H1 (cell line): ENCODE measurements around the gene SBF2. TPM values are rescaled to one million over a fixed set of nuclear protein-coding genes. Genes with fewer than 3 reads are reported as not detected.

Experiments
- CTCF ChIA-PET: fragments of 300-600 bp; sonication (Branson Sonifier 250); formaldehyde crosslinking; loops from one replicate; lab custom pipeline; 2021; ENCODE audit not compliant: partially characterized antibody; lab: Charles Lee
- POLR2A ChIA-PET: fragments of 300-600 bp; sonication (Branson Sonifier 250); formaldehyde crosslinking; loops from one replicate; lab custom pipeline; 2021; ENCODE audit warnings: inconsistent platforms; ENCODE audit not compliant: partially characterized antibody; lab: Charles Lee
- DNase-seq, 2 experiments: peaks; one replicate each; pipeline versions ENCODE4 v3.0.0 to v3.0.0-alpha.2; 2010 to 2022; ENCODE audit warnings: low spot score in 2 of 2, low read depth in 1 of 2, mixed read lengths in 1 of 2
- FAIRE-seq: peaks from 2 replicates; lab custom pipeline; 2011; peaks lifted over from hg19 to GRCh38; lab: Jason Lieb, UNC
- H2AFZ ChIP-seq: 2 replicates; pipeline ENCODE4 v1.8.1; 2012; ENCODE audit warnings: low read length, inconsistent platforms
- H2AK5ac ChIP-seq: 2 replicates; pipeline ENCODE4 v1.6.1; 2013; ENCODE audit warnings: low read depth, low read length
- H2BK120ac ChIP-seq: replicated peaks from 2 replicates; pipeline ENCODE3; 2013; ENCODE audit warnings: low read depth, low read length, inconsistent platforms
- H2BK12ac ChIP-seq: 2 replicates; pipeline ENCODE4 v1.6.1; 2013; ENCODE audit warnings: low read depth, low read length
- H2BK15ac ChIP-seq: 2 replicates; pipeline ENCODE4 v1.6.1; 2013; ENCODE audit warnings: low read length
- H2BK20ac ChIP-seq: 2 replicates; pipeline ENCODE4 v1.6.1; 2013; ENCODE audit warnings: low read length
- H2BK5ac ChIP-seq: 2 replicates; pipeline ENCODE4 v1.6.1; 2013; ENCODE audit warnings: low read depth, low read length
- H3K14ac ChIP-seq: 2 replicates; pipeline ENCODE4 v1.6.1; 2013; ENCODE audit warnings: inconsistent platforms; ENCODE audit not compliant: insufficient read length
- H3K18ac ChIP-seq: 2 replicates; pipeline ENCODE4 v1.6.1; 2013; ENCODE audit warnings: low read length; ENCODE audit errors: extremely low read depth
- H3K23ac ChIP-seq: 2 replicates; pipeline ENCODE4 v1.6.1; 2013; ENCODE audit warnings: inconsistent platforms; ENCODE audit not compliant: insufficient read length
- H3K23me2 ChIP-seq: 2 replicates; pipeline ENCODE4 v1.6.1; 2013; ENCODE audit warnings: low read depth, low read length
- H3K27ac ChIP-seq: 2 replicates; pipeline ENCODE4 v1.6.1; 2011; ENCODE audit warnings: low read depth, low read length, inconsistent platforms
- H3K27me3 ChIP-seq, 4 experiments: replicated peaks in 1 of 4; 1 replicate in 1 of 4; 2 replicates in 3 of 4; pipeline versions ENCODE4 v1.6.1 to v1.8.1; 2011 to 2013; ENCODE audit warnings: low read length in 3 of 4, mild to moderate bottlenecking in 3 of 4, inconsistent platforms in 2 of 4, mixed read lengths in 2 of 4, moderate library complexity in 1 of 4; ENCODE audit not compliant: control insufficient read depth in 3 of 4, insufficient read depth in 3 of 4; ENCODE audit errors: extremely low read depth in 1 of 4
- H3K36me3 ChIP-seq, 4 experiments: 2 replicates each; pipeline versions ENCODE4 v1.6.1 to v1.8.1; 2011 to 2013; ENCODE audit warnings: mild to moderate bottlenecking in 4 of 4, low read length in 3 of 4, moderate library complexity in 2 of 4, control low read depth in 1 of 4, inconsistent platforms in 1 of 4; ENCODE audit not compliant: insufficient read depth in 4 of 4, control insufficient read depth in 2 of 4
- H3K4ac ChIP-seq: replicated peaks from 2 replicates; pipeline ENCODE3; 2013; ENCODE audit warnings: low read length, low read depth, mixed read lengths, inconsistent platforms; ENCODE audit not compliant: insufficient read length
- H3K4me1 ChIP-seq, 4 experiments: replicated peaks in 1 of 4; 1 replicate in 1 of 4; 2 replicates in 3 of 4; pipeline versions ENCODE4 v1.6.1 to v1.8.1; 2011 to 2013; ENCODE audit warnings: low read length in 3 of 4, inconsistent platforms in 2 of 4, mixed read lengths in 1 of 4; ENCODE audit not compliant: insufficient read depth in 4 of 4, control insufficient read depth in 3 of 4
- H3K4me2 ChIP-seq, 2 experiments: 2 replicates each; pipeline versions ENCODE4 v1.6.1 to v1.8.1; 2011 to 2013; ENCODE audit warnings: low read depth in 2 of 2, low read length in 2 of 2, control low read depth in 1 of 2, inconsistent platforms in 1 of 2, mild to moderate bottlenecking in 1 of 2; ENCODE audit not compliant: insufficient read depth in 1 of 2
- H3K4me3 ChIP-seq, 4 experiments: fragments of 200-600, 300-600 bp in 1 of 4; sonication (generic), shearing (Covaris generic), sonication (Bioruptor Twin) in 1 of 4; 2 replicates each; pipeline versions ENCODE4 v1.5.1 to v1.8.1; 2011 to 2016; ENCODE audit warnings: low read length in 4 of 4, low read depth in 3 of 4, control low read depth in 2 of 4, inconsistent platforms in 2 of 4, mild to moderate bottlenecking in 2 of 4, mixed read lengths in 1 of 4, moderate library complexity in 1 of 4; ENCODE audit not compliant: insufficient read depth in 2 of 4; ENCODE audit errors: extremely low read depth in 1 of 4
- H3K56ac ChIP-seq: replicated peaks from 2 replicates; pipeline ENCODE3; 2013; ENCODE audit warnings: low read depth, mild to moderate bottlenecking, mixed read lengths, low read length, inconsistent platforms; ENCODE audit not compliant: insufficient read length
- H3K79me1 ChIP-seq: 2 replicates; pipeline ENCODE4 v1.6.1; 2013; ENCODE audit warnings: low read depth, low read length, control low read depth
- H3K79me2 ChIP-seq, 2 experiments: 2 replicates each; pipeline versions ENCODE4 v1.6.1 to v1.8.1; 2012 to 2013; ENCODE audit warnings: low read length in 2 of 2, mild to moderate bottlenecking in 2 of 2, inconsistent platforms in 1 of 2; ENCODE audit not compliant: insufficient read depth in 2 of 2, control insufficient read depth in 1 of 2
- H3K9ac ChIP-seq, 4 experiments: replicated peaks in 1 of 4; 1 replicate in 1 of 4; 2 replicates in 3 of 4; pipeline versions ENCODE4 v1.6.1 to v1.8.1; 2011 to 2013; ENCODE audit warnings: low read depth in 3 of 4, low read length in 3 of 4, control low read depth in 2 of 4, mild to moderate bottlenecking in 2 of 4, moderate library complexity in 2 of 4, inconsistent platforms in 1 of 4; ENCODE audit errors: extremely low read depth in 1 of 4
- H3K9me3 ChIP-seq, 2 experiments: 2 replicates each; pipeline versions ENCODE4 v1.6.1 to v1.8.1; 2012 to 2013; ENCODE audit warnings: mild to moderate bottlenecking in 2 of 2, moderate library complexity in 2 of 2, control low read depth in 1 of 2, inconsistent platforms in 1 of 2, low read depth in 1 of 2, low read length in 1 of 2, mixed read lengths in 1 of 2; ENCODE audit not compliant: insufficient read depth in 2 of 2
- H4K20me1 ChIP-seq, 2 experiments: replicated peaks in 1 of 2; 2 replicates each; pipeline versions ENCODE3 to v1.8.1; 2011 to 2013; ENCODE audit warnings: inconsistent platforms in 2 of 2, low read length in 2 of 2, mild to moderate bottlenecking in 1 of 2; ENCODE audit not compliant: insufficient read depth in 2 of 2, control insufficient read depth in 1 of 2
- H4K5ac ChIP-seq: 2 replicates; pipeline ENCODE4 v1.6.1; 2013; ENCODE audit warnings: low read length, low read depth, mixed read lengths, inconsistent platforms; ENCODE audit not compliant: insufficient read length
- H4K8ac ChIP-seq: 2 replicates; pipeline ENCODE4 v1.8.0; 2013; ENCODE audit warnings: mild to moderate bottlenecking, moderate library complexity, low read length, inconsistent platforms; ENCODE audit not compliant: insufficient read depth; ENCODE audit errors: extremely low read depth
- H4K91ac ChIP-seq: replicated peaks from 2 replicates; pipeline ENCODE3; 2013; ENCODE audit warnings: low read length, mixed read lengths, inconsistent platforms; ENCODE audit not compliant: insufficient read length
- CBX8 ChIP-seq: fragments of 300-800, 300-1000 bp; sonication (generic); IDR thresholded peaks from 2 replicates; pipeline ENCODE4 v1.7.1; 2016; ENCODE audit warnings: low read depth, low read length, borderline replicate concordance
- CREB1 ChIP-seq: IDR thresholded peaks from 2 replicates; pipeline ENCODE4 v1.6.1; 2012; ENCODE audit warnings: inconsistent platforms
- CTCF ChIP-seq, 3 experiments: IDR thresholded peaks; 1 replicate in 2 of 3; 2 replicates in 1 of 3; pipeline versions ENCODE4 v1.5.1 to v1.6.1; 2011; ENCODE audit warnings: low read length in 3 of 3, mild to moderate bottlenecking in 3 of 3, inconsistent platforms in 2 of 3, low read depth in 1 of 3, moderate library complexity in 1 of 3; ENCODE audit not compliant: insufficient read depth in 1 of 3; ENCODE audit errors: control extremely low read depth in 1 of 3
- EGR1 ChIP-seq: IDR thresholded peaks from 2 replicates; pipeline ENCODE4 v1.6.1; 2011; ENCODE audit warnings: low read depth, low read length, borderline replicate concordance
- EP300 ChIP-seq, 2 experiments: IDR thresholded peaks; 1 replicate in 1 of 2; 2 replicates in 1 of 2; pipeline ENCODE4 v1.6.1; 2011 to 2012; ENCODE audit warnings: low read depth in 2 of 2, low read length in 2 of 2, mild to moderate bottlenecking in 2 of 2, borderline replicate concordance in 1 of 2, inconsistent platforms in 1 of 2, moderate library complexity in 1 of 2
- HDAC6 ChIP-seq: IDR thresholded peaks from one replicate; pipeline ENCODE4 v1.7.1; 2012; ENCODE audit warnings: low read depth, mild to moderate bottlenecking, inconsistent platforms, low read length, moderate library complexity
- NRF1 ChIP-seq: IDR thresholded peaks from 2 replicates; pipeline ENCODE4 v1.6.1; 2011; ENCODE audit warnings: mild to moderate bottlenecking, low read depth, low read length, improper control_type of control experiment
- RAD21 ChIP-seq, 2 experiments: IDR thresholded peaks in 1 of 2; conservative IDR thresholded peaks in 1 of 2; 2 replicates each; pipeline ENCODE4 v1.6.1; 2011; ENCODE audit warnings: low read depth in 2 of 2, low read length in 2 of 2, improper control_type of control experiment in 1 of 2, inconsistent platforms in 1 of 2, mild to moderate bottlenecking in 1 of 2, moderate library complexity in 1 of 2
- SP4 ChIP-seq: IDR thresholded peaks from 2 replicates; pipeline ENCODE4 v1.6.1; 2012; ENCODE audit warnings: low read length, inconsistent platforms
- WGBS, 2 experiments: shearing (Covaris generic) in 1 of 2; methylation state at CpG; one replicate each; pipeline versions ENCODE4 v1.1.6 to v1.1.7; 2013 to 2015; ENCODE audit warnings: low lambda C conversion rate in 2 of 2, mixed read lengths in 2 of 2, inconsistent platforms in 1 of 2, low coverage in 1 of 2, missing lambda C conversion rate in 1 of 2; ENCODE audit not compliant: insufficient replicate concordance in 2 of 2, insufficient coverage in 1 of 2, insufficient read length in 1 of 2; ENCODE audit errors: extremely low coverage in 1 of 2, missing lambda C conversion rate in 1 of 2; 5-methylcytosine and 5-hydroxymethylcytosine counted together
- polyA plus RNA-seq, 7 experiments: library from polyadenylated mRNA; depleted of rRNA in 3 of 7; stranded (reverse) in 5 of 7; unstranded in 2 of 7; fragments of >200 nt in 5 of 7; fragments of 200-250 nt in 2 of 7; gene quantifications; 1 replicate in 5 of 7; 2 replicates in 1 of 7; 4 replicates in 1 of 7; pipeline versions ENCODE4 v1.2.1 to v1.2.3, GENCODE V29; 2011 to 2013; ENCODE audit warnings: missing spikeins in 2 of 7, mixed read lengths in 2 of 7
- total RNA-seq: library from RNA; stranded (reverse); fragmentation: NEBNext Ultra II Directional; extraction: Animal tissue kit (Norgen Biotek cat#: 25700); gene quantifications from 2 replicates; pipeline ENCODE4 v1.2.1, GENCODE V29; 2021

The SBF2 gene
- total and polyA plus RNA-seq, 2 of the 8 experiments (the other 6 are each of a cell fraction or from before 2014, with no cell fraction given): 36.7 to 50.5 TPM

- ChIA-PET POLR2A (no interaction called here), CTCF (interaction anchor here (0.7 to 3.5 kb wide), 23 partner anchors 8 to 504 kb away, joined by 3 to 23 read pairs (median 3); no protein-coding TSS in a partner anchor)
- DNase-seq (peak in 1 of 2 experiments; percentile 67), FAIRE-seq (peak; percentile 91)
- Histone ChIP-seq H3K23me2 (no peaks in the 10 kb centered on the region; the same call in 1 of the 2 replicates), H3K27me3 (no peaks in the 10 kb centered on the region), H3K27ac (no peak overlapping the region), H3K18ac (no peak overlapping the region), H2AK5ac (no peak overlapping the region), H3K4me3 (no peak overlapping the region), H3K23ac (no peak overlapping the region), H3K14ac (no peak overlapping the region), H4K8ac (no peak overlapping the region), H4K91ac (no peak overlapping the region), H3K9me3 (no peaks in the 10 kb centered on the region), H2BK12ac (no peak overlapping the region; the same call in 1 of the 2 replicates), H2AFZ (no peak overlapping the region), H3K36me3 (no peaks in the 10 kb centered on the region), H3K9ac (no peak overlapping the region), H3K79me2 (no peaks in the 10 kb centered on the region), H3K4ac (no peak overlapping the region), H2BK20ac (no peak overlapping the region), H2BK15ac (no peak overlapping the region), H2BK5ac (peak overlapping the region; percentile 13; the same call in 1 of the 2 replicates), H3K4me2 (no peak overlapping the region), H3K79me1 (no peaks in the 10 kb centered on the region), H4K5ac (no peak overlapping the region), H4K20me1 (no peaks in the 10 kb centered on the region), H3K56ac (no peak overlapping the region), H3K4me1 (peaks cover 3 to 21% (median 13%) of the 10 kb centered on the region in 4 experiments; a peak in 5 of 7 replicates), H2BK120ac (no peak overlapping the region)
- WGBS, 2 experiments: 63% methylated on average over 4 of the region's 4 CpGs; no CpG with 5 or more reads in 1 of the 2 experiments
- TF ChIP-seq SP4 (no peak), CTCF (IDR thresholded peaks at IDR 0.05; ENCODE audit: control extremely low read depth in 1 of 3, insufficient read depth in 1 of 3, low read depth in 1 of 3, low read length in 3 of 3) (peak; percentile 84 to 91 (median 87)), NRF1 (no peak), EGR1 (no peak), CREB1 (no peak), RAD21 (IDR thresholded peaks at IDR 0.05 in 1 of 2, conservative IDR thresholded peaks at IDR 0.05 in 1 of 2; ENCODE audit: low read depth in 2 of 2, low read length in 2 of 2) (peak; percentile 86 to 87), CBX8 (no peak), HDAC6 (no peak), EP300 (IDR thresholded peaks at IDR 0.05; ENCODE audit: borderline replicate concordance in 1 of 2, low read depth in 2 of 2, low read length in 2 of 2) (no peak)
Measured at GRCh38 chr11:9861860-9862725, 431.9 kb downstream of the SBF2 start.
